ENCODE results near the gene PLD3.
"Not testable (repeated sequence)": the region's sequence is repeated elsewhere in the genome, so short reads cannot be mapped to it uniquely, and the experiment has no call there.

PLD3 gene

GRCh38 chr19:40348125-40348913 lies at the start of gene PLD3, which contains the start of gene C19orf47:
Gene PLD3 (plus strand): TSS chr19:40348695. CDS start chr19:40366484, 17,789 bp downstream.
Gene C19orf47 (minus strand): TSS chr19:40348397. CDS start chr19:40341857, 6,540 bp downstream.
- DNase-seq, result peak; percentile 100

GRCh38 chr19:40300668-40301067 lies 47.8 kb upstream of the PLD3 start:
- DNase-seq, result no peak

DNA sequence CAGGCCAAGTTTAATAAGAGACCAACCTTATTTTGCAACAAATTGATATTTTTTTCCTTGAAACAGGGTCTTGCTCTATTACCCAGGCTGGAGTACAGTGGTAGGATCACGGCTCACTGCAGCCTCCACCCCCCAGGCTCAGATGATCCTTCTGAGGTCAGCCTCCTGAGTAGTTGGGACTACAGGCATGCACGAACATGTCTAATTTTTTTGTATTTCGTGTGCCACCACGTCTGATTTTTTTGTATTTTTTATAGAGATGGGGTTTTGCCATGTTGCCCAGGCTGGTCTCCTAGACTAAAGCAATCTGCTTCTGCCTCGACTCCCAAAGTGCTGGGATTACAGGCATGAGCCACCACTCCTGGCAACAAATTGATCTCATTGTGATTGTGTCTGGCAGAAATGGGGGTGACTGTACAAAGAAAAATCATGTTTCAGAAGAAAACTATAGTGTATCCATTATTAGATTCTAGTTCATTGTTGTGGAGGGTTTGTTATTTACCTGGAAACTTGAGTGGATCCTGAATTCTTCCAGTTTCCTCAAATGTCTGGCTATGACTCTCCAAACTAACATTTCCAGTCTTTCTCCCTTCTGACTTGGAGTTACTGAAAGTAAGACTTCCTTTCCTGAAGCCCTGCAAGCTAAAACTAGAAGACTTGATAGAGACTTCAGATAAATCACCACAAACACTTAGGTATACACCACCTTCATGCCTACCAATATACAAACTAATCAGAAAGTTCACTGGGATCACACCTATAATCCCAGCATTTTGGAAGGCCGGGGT lies 46.1 kb upstream of the PLD3 start:
- no peak for DNase-seq

DNA sequence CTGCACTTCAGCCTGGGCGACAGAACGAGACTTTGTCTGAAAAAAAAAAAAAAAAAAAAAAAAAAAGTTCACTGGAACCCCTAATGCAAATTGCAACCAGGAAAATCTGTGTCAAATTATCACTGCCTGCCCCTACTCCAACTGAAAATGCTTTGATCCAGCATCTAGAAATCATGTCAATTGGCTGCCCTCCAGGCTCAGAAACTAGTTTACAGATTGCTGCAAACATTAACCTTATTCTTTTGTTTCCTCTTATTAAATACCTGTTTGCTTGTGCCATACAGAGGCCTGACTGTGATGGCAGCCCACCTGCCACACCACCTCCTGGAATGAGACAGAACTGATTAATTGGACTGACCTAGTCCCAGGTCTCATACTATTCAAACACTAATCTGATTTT lies 44.7 kb upstream of the PLD3 start:
- no peak for DNase-seq

- no peak for DNase-seq
Observed at GRCh38 chr19:40304306-40304705, 44.2 kb upstream of the PLD3 start.

DNA sequence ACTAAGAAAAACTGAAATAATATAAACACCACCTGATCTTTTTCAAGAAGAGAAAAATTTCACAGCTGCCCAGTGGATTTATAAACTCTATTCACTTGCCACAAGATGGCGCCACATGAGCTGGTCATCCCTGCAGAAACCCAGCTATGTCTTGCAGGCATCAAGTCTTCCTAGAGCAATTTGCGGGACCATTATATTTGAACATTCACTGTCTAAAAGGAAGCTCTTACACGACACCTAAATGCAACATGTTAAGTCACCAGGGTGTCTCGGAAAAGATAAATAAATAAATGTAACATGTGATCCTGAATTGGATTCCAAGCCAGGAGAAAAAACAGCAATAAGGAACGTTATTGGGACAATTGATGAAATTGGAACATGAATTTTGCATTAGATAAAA lies 43.1 kb upstream of the PLD3 start:
- peak; percentile 82 for DNase-seq

DNA sequence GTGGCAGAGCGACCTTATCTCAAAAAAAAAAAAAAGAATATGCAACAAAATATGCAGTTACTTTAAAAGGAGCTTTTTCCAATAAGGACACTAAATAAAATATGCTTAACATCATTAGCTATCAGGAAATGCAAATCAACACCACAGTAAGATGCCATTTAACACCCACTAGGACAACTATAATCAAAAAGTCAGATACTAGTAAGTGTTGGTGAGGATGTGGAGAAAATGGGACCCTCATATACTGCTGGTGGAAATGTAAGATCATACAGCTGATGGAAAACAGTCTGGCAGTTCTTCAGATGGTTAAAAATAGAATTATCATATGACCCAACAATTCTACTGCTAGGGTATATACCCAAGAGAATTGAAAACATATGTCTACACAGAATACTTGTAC lies 38.8 kb upstream of the PLD3 start:
- DNase-seq, result no peak

GRCh38 chr19:40312533-40312932 lies 36.0 kb upstream of the PLD3 start:
- DNase-seq, result no peak

GRCh38 chr19:40313229-40313983 lies 35.1 kb upstream of the PLD3 start:
- no peak for DNase-seq

DNA sequence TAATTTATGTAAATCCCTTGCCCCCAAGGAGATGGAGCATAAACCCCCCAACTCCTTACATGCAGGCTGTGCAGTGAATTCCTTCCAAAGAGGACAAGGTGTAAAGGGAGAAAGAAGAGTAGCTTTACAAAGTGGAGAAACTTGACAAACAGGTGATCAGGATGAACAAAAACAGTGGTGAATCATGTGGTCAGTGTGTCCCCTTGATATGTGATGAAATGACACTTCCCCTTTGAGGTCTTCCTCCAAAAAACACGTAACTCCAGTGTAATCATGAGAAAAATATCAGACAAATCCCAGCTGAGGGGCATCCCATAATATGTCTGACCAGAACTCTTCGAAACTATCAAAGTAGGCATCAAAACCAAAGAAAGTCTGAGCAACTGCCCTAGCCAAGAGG lies 33.8 kb upstream of the PLD3 start:
- DNase-seq, result no peak

GRCh38 chr19:40315812-40316470 lies 32.6 kb upstream of the PLD3 start:
- no peak for DNase-seq

- DNase-seq, result no peak
Observed at GRCh38 chr19:40317338-40317737, 31.2 kb upstream of the PLD3 start.

- DNase-seq, result no peak
Observed at GRCh38 chr19:40320558-40320935, 27.9 kb upstream of the PLD3 start.

DNA sequence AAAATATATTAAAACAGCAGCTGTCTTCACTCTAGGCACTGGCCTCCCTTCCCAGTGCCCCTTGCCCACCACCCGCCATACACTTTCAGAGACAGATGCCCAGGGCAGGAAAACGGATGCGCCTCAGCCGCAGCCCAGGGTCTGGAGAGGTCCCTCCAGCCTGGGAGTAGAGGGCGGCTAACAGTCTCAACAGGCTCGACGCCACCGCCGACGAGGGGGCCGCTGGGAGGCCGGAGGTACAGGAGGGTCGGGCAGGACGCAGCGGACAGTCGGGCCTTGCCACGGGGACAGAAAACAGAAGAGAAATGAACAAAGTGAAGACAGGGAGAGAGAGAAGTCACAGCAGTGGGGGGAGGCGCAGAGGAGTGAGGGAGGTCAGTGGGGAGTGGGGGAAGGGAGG lies 27.4 kb upstream of the PLD3 start:
- no peak for DNase-seq

DNA sequence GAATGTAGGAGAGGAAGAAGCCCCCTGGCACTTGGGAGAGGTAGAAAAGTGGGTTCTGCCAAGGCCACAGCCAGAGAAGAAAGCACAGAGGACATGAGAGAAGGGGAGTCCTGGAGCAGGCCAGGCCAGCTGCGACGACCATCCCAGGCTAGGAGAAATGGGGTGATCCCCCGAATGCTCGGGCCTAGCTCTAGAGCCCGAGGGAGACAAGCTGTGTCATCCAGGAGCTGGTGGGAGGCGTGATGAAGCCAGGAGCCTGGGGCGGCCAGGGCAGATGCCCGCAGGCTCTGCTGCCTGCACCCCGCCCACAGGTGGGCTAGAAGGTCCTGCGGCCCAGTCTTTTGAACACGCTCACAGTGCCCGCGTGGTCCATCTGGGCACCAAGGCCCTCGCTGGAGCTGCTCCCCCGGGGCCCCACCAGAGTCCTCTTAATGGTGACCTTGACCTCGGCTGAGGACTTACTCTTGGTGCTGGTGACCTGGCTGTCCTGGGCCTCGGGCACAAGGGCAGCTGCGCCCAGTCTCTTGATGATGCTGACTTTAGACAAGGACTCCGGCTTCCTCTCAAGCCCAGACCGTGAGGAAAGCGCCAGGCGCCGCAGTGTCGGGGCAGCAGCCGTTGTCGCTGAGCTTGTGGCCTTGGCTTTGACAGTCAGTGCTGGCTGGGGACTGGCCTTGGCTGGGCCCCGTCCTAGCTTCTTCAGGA lies 26.8 kb upstream of the PLD3 start:
- no peak for DNase-seq

DNA sequence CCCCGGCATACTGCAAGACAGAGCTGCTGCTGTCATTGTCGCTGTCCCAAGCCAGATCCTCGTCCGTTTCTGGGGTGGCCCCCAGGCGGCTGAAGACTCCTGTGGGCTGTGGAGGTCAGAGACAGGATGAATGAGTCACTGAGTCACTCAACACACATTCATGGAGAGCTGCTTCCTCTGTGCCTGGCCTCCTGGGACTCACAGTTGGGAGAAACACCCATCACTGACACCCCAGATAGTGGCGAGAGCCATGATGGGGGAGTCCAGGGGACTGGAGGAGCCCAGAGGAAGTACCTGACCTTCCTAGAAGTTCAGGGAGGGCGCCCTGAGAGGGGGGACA lies 26.3 kb upstream of the PLD3 start:
- no peak for DNase-seq

GRCh38 chr19:40322951-40323615 lies 25.4 kb upstream of the PLD3 start:
- DNase-seq, result no peak

- no peak for DNase-seq
Observed at GRCh38 chr19:40323705-40324104, 24.8 kb upstream of the PLD3 start.

DNA sequence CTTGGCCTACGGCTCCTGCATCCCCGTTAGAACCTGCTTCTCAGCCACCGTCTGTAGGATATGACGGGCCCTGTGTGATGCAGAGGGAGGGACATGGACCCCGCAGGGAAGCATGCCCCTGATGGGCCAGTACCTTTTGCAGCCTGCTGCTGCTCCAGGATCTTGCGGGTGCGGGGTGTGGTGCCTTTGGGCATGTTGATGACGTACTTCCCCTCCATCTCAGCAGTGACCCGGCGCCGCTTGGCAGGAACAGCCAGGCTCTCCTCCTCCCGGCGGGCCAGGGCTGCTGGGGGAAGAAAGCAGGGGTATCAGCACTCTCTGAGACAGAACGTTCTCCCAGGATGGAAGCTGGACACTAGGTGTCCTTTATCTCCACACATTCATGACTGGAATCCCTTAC lies 22.3 kb upstream of the PLD3 start:
- no peak for DNase-seq

DNA sequence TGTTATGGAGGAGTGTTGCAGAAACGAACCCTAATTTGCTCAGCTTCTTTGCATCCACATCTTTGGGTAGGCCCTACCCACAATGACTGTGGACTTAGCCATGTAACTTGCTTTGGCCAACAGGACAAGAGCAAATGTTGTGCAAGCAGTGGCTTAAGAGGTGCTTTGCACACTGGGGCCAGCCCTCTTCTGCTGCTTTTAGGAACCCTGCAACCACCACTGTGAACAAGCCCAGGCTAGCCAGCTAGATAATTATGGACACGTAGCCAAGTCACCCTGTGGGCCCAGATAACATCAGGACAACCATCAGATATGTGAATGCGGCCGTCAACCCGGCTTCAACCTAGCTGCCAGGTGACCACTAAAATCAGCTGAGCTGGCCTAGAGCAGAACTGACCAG lies 17.4 kb upstream of the PLD3 start:
- no peak for DNase-seq

DNA sequence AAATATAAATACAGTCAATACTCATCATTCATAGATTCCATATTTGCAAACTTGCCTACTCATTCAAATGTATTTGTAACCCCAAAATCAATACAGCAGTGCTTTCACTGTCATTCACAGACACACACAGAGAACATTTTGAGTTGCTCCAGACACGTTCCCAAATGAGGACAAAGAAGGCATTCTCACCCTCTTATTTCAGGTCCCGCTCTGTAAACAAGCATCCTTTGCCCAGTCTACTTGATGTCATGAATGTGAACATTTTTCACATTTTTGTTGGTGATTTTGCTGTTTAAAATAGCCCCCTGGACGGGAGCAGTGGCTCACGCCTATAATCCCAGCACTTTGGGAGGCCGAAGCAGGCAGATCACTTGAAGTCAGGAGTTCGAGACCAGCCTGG lies 15.8 kb upstream of the PLD3 start:
- no peak for DNase-seq

- not testable (repeated sequence) for DNase-seq
Observed at GRCh38 chr19:40333083-40333482, 15.4 kb upstream of the PLD3 start.

Measured in left hindlimb (tissue), 1 donor.